AG10803 (cell line): ENCODE data around the gene OR6S1.
A peak's percentile ranks its signal among the peaks of the same experiment; 100 is the strongest.

ENCODE experiments used
- DNase-seq: peaks from one replicate; pipeline ENCODE4 v3.0.0; 2010; ENCODE audit warnings: low read depth
- H3K4me3 ChIP-seq: 2 replicates; pipeline ENCODE4 v1.5.1; 2011; ENCODE audit warnings: mild to moderate bottlenecking, low read length, control low read depth
- CTCF ChIP-seq: conservative IDR thresholded peaks from 2 replicates; pipeline ENCODE4 v1.5.1; 2011; ENCODE audit warnings: mild to moderate bottlenecking, low read length, control low read depth, inconsistent platforms

The OR6S1 gene

GRCh38 chr14:20618271-20618749, 23.2 kb downstream of the OR6S1 start:
- no peak for TF ChIP-seq CTCF
- no peak overlapping the region for H3K4me3 ChIP-seq
- DNase-seq = no peak

- no peak for TF ChIP-seq CTCF
- DNase-seq = no peak
- H3K4me3 ChIP-seq = no peak overlapping the region
Observed at GRCh38 chr14:20617138-20618003, 24.1 kb downstream of the OR6S1 start.

GRCh38 chr14:20615996-20616395, 25.5 kb downstream of the OR6S1 start:
- no peak for DNase-seq
- H3K4me3 ChIP-seq = no peak overlapping the region
- TF ChIP-seq CTCF = no peak

GRCh38 chr14:20614038-20614840, 27.3 kb downstream of the OR6S1 start:
- peak overlapping the region; percentile 65 for H3K4me3 ChIP-seq
- 0 out of 2 replicates have a peak, but pooled peaks have one; percentile 3 for TF ChIP-seq CTCF
- no peak for DNase-seq

- H3K4me3 ChIP-seq = peak overlapping the region; percentile 65
- DNase-seq = peak; percentile 99
- peak; percentile 72 for TF ChIP-seq CTCF
Observed at GRCh38 chr14:20613094-20614037, 28.1 kb downstream of the OR6S1 start.

- DNase-seq = no peak
- TF ChIP-seq CTCF = no peak
- no peak overlapping the region for H3K4me3 ChIP-seq
Observed at GRCh38 chr14:20612403-20612802, 29.1 kb downstream of the OR6S1 start.
